ENCODE data around the gene TRIM59.
A peak's percentile ranks its signal among the peaks of the same experiment; 100 is the strongest.

The TRIM59 gene

DNA sequence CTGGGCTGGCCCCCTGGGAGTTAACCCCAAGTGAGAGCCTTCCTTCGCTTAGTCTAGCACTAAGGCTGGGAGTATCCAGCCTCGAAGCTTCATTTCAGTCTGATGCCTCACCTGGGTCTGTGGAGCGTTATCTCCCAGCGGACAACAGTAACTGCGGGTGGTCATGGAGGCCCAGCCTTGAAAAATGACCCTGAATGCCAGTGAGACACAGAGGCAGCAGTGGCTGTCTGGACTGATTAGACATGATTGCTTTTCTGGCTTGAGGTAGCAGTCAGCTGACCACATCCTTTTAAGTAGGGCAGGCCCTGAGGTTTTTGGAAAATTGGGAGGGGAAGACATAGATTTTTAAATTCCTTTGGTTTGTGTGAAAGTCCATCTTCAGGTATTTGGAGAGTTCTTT lies 28.2 kb upstream of the TRIM59 start:
- H3K9ac ChIP-seq = peak overlapping the region in 1 of 11 experiments; percentile 18; a peak in 1 of 22 replicates
- H3K4me2 ChIP-seq = peak overlapping the region in 5 of 11 experiments; percentile 14 to 52 (median 45); a peak in 9 of 22 replicates
- no peaks in the 10 kb centered on the region for H3K36me3 ChIP-seq
- no peaks in the 10 kb centered on the region for H3K27me3 ChIP-seq
- H3K27ac ChIP-seq = peak overlapping the region in 1 of 11 experiments; percentile 33; a peak in 3 of 22 replicates
- H4K20me1 ChIP-seq = no peaks in the 10 kb centered on the region
- H3K4me3 ChIP-seq = no peak overlapping the region
- TF ChIP-seq Cebpa-rat (IDR thresholded peaks at IDR 0.05) = no peak
- H3K4me1 ChIP-seq = peaks cover 0 to 21% (median 3%) of the 10 kb centered on the region in 10 experiments; a peak in 8 of 20 replicates
- H3K9me3 ChIP-seq (replicated peaks in 1 of 11) = peaks cover 0 to 8% (median 2%) of the 10 kb centered on the region in 11 experiments; a peak in 11 of 22 replicates

DNA sequence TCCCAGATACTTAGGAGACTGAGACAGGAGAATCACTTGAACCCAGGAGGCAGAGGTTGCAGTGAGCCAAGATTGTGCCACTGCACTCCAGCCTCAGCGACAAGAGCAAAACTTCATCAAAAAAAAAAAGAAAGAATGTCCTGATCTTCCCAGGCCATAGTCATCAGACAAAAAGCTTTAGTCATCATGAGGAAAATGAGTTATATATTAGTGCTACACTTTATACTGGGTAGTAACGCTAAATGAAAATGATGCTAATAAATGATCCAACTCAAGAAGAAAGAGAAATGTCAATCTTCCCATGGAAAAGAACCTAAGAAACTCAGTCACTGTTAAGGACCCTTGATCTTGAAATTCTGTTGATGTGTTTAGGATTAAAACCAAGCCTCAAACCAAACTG lies 26.3 kb upstream of the TRIM59 start:
- Histone ChIP-seq H3K4me1 (peaks cover 0 to 27% (median 11%) of the 10 kb centered on the region in 10 experiments; a peak in 9 of 20 replicates), H3K9ac (no peak overlapping the region), H4K20me1 (no peaks in the 10 kb centered on the region), H3K4me3 (no peak overlapping the region), H3K27me3 (no peaks in the 10 kb centered on the region), H3K9me3 (replicated peaks in 1 of 11) (peaks cover 10 to 27% (median 20%) of the 10 kb centered on the region in 11 experiments), H3K36me3 (peaks cover 0 to 4% (median 0%) of the 10 kb centered on the region in 11 experiments; a peak in 5 of 22 replicates), H3K4me2 (no peak overlapping the region), H3K27ac (no peak overlapping the region)
- no peak for TF ChIP-seq Cebpa-rat (IDR thresholded peaks at IDR 0.05)

DNA sequence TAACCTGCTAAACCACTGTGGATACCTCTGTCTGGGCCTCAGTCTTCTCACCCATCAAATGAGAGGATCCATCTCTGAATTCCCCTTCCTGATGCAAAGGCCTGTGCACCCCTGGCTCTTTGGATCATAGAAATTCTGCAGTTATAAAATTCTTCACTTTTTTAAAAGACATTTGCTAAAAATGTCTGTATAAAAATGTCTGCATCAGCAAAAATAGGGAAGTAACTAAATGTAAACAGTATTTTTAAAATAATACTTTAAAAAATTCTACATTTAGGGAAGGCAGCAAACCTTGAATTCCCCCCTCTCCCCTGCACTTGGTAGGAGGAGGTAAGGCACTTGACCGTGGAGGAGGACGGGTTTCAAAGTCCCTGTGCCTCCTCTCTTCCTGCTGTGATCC lies 25.6 kb upstream of the TRIM59 start:
- H3K9ac ChIP-seq = no peak overlapping the region
- H3K9me3 ChIP-seq (replicated peaks in 1 of 11) = peaks cover 17 to 34% (median 28%) of the 10 kb centered on the region in 11 experiments
- no peak overlapping the region for H3K4me2 ChIP-seq
- no peaks in the 10 kb centered on the region for H3K27me3 ChIP-seq
- TF ChIP-seq Cebpa-rat (IDR thresholded peaks at IDR 0.05) = no peak
- H3K4me3 ChIP-seq = no peak overlapping the region
- H3K27ac ChIP-seq = no peak overlapping the region
- H3K4me1 ChIP-seq = peaks cover 0 to 27% (median 11%) of the 10 kb centered on the region in 10 experiments; a peak in 9 of 20 replicates
- H3K36me3 ChIP-seq = peaks cover 0 to 11% (median 3%) of the 10 kb centered on the region in 11 experiments; a peak in 6 of 22 replicates
- H4K20me1 ChIP-seq = no peaks in the 10 kb centered on the region

- Histone ChIP-seq H3K9ac (no peak overlapping the region), H3K4me2 (no peak overlapping the region)
Measured at GRCh38 chr3:160474416-160474838, 24.8 kb upstream of the TRIM59 start.

GRCh38 chr3:160473978-160474377 lies 24.4 kb upstream of the TRIM59 start:
- no peak overlapping the region for H3K27ac ChIP-seq
- H3K9me3 ChIP-seq (replicated peaks in 1 of 11) = peaks cover 29 to 46% (median 39%) of the 10 kb centered on the region in 11 experiments
- no peak overlapping the region for H3K4me3 ChIP-seq

More at GRCh38 chr3:160474416-160474838, 24.8 kb upstream of the TRIM59 start:
- H3K9me3 ChIP-seq (replicated peaks in 1 of 11) = peaks cover 25 to 41% (median 35%) of the 10 kb centered on the region in 11 experiments
- H3K4me1 ChIP-seq = peaks cover 0 to 27% (median 11%) of the 10 kb centered on the region in 10 experiments; a peak in 9 of 20 replicates
- no peaks in the 10 kb centered on the region for H3K27me3 ChIP-seq
- H4K20me1 ChIP-seq = no peaks in the 10 kb centered on the region
- TF ChIP-seq Cebpa-rat (IDR thresholded peaks at IDR 0.05) = no peak
- H3K27ac ChIP-seq = no peak overlapping the region
- H3K4me3 ChIP-seq = no peak overlapping the region
- H3K36me3 ChIP-seq = peaks cover 0 to 13% (median 4%) of the 10 kb centered on the region in 11 experiments; a peak in 7 of 22 replicates

DNA sequence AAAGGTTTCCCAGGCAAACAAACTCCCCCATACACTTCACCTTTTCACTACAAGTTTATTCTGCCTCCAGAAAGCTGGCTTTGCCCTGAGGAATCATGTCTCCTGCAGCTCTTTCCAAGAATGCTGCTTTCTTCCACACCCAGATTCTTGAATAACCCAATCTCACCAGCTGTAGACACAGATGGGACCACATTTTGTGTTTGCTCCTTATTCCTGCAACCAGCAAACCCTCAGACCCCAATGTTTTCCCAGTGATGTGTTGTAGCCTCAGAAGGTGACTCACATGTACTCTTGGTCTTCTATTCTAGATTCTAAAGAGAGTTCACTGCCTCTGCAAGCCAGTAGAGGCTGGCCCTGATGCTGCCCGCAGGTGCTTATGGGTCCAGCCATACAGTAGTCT lies 23.6 kb upstream of the TRIM59 start:
- no peak overlapping the region for H3K27ac ChIP-seq
- H4K20me1 ChIP-seq = no peaks in the 10 kb centered on the region
- H3K4me3 ChIP-seq = no peak overlapping the region
- H3K27me3 ChIP-seq = no peaks in the 10 kb centered on the region
- H3K9me3 ChIP-seq (replicated peaks in 1 of 11) = peaks cover 30 to 48% (median 43%) of the 10 kb centered on the region in 11 experiments
- TF ChIP-seq Cebpa-rat (IDR thresholded peaks at IDR 0.05) = no peak
- H3K4me1 ChIP-seq = peaks cover 0 to 24% (median 11%) of the 10 kb centered on the region in 10 experiments; a peak in 9 of 20 replicates
- H3K36me3 ChIP-seq = peaks cover 0 to 13% (median 4%) of the 10 kb centered on the region in 11 experiments; a peak in 7 of 22 replicates
- no peak overlapping the region for H3K9ac ChIP-seq
- no peak overlapping the region for H3K4me2 ChIP-seq

More at GRCh38 chr3:160473978-160474377, 24.4 kb upstream of the TRIM59 start:
- TF ChIP-seq Cebpa-rat (IDR thresholded peaks at IDR 0.05) = no peak
- Histone ChIP-seq H3K4me1 (peaks cover 0 to 27% (median 11%) of the 10 kb centered on the region in 10 experiments; a peak in 9 of 20 replicates), H3K27me3 (no peaks in the 10 kb centered on the region), H4K20me1 (no peaks in the 10 kb centered on the region), H3K9ac (no peak overlapping the region), H3K4me2 (no peak overlapping the region), H3K36me3 (peaks cover 0 to 13% (median 4%) of the 10 kb centered on the region in 11 experiments; a peak in 7 of 22 replicates)

- Histone ChIP-seq H3K4me3 (no peak overlapping the region), H3K4me1 (peaks cover 0 to 15% (median 7%) of the 10 kb centered on the region in 10 experiments; a peak in 9 of 20 replicates), H3K27ac (no peak overlapping the region), H3K9me3 (replicated peaks in 1 of 11) (peaks cover 30 to 48% (median 43%) of the 10 kb centered on the region in 11 experiments), H3K36me3 (peaks cover 0 to 13% (median 4%) of the 10 kb centered on the region in 11 experiments; a peak in 7 of 22 replicates), H4K20me1 (no peaks in the 10 kb centered on the region), H3K4me2 (peak overlapping the region in 2 of 11 experiments; percentile 2 to 21; a peak in 2 of 22 replicates), H3K27me3 (no peaks in the 10 kb centered on the region), H3K9ac (no peak overlapping the region)
- TF ChIP-seq Cebpa-rat (IDR thresholded peaks at IDR 0.05) = no peak
Measured at GRCh38 chr3:160472344-160472743, 22.8 kb upstream of the TRIM59 start.

DNA sequence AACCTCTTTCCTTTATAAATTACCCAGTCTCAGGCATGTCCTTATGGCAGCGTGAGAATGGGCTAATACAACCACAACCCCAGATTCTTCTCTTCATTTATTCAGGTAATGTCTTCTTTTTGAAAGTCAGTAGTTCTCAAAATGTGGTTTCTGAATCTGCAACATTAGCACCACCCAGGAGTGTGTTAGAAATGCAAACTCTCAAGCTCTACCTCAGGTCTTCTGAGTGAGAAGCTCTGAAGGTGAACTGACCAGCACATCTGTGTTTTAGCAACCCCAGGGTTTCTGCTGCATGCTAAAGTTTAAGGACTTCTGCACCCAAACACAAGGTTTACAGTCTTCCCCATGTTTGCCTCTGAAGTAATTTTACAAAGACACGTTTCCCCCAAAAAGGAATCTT lies 22.3 kb upstream of the TRIM59 start:
- peaks cover 0 to 13% (median 4%) of the 10 kb centered on the region in 11 experiments; a peak in 7 of 22 replicates for H3K36me3 ChIP-seq
- H3K9me3 ChIP-seq (replicated peaks in 1 of 11) = peaks cover 30 to 48% (median 43%) of the 10 kb centered on the region in 11 experiments
- no peak overlapping the region for H3K9ac ChIP-seq
- H3K27me3 ChIP-seq = no peaks in the 10 kb centered on the region
- H3K4me1 ChIP-seq = peaks cover 0 to 11% (median 2%) of the 10 kb centered on the region in 10 experiments; a peak in 9 of 20 replicates
- peak overlapping the region in 5 of 11 experiments; percentile 2 to 25 (median 11); a peak in 4 of 22 replicates for H3K4me2 ChIP-seq
- 0 out of 22 replicates have a peak overlapping the region, but pooled peaks of 2 of the 11 experiments have one; percentile 2 to 3 for H3K27ac ChIP-seq
- no peaks in the 10 kb centered on the region for H4K20me1 ChIP-seq
- no peak for TF ChIP-seq Cebpa-rat (IDR thresholded peaks at IDR 0.05)
- H3K4me3 ChIP-seq = no peak overlapping the region

DNA sequence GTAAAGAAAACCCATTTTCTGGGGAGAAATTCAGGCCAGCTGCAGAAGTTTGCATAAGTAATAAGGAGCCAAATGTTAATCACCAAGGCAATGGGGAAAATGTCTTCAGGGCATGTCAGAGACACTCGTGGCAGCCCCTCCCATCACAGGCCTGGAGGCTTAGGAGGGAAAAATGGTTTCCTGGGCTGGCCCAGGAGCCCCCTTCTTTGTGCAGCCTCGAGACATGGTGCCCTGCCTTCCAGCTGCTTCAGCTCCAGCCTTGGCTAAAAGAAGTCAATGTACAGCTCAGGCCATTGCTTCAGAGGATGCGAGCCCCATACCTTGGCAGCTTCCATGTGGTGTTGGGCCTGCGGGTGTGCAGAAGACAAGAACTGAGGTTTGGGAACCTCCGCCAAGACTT lies 20.6 kb upstream of the TRIM59 start:
- no peaks in the 10 kb centered on the region for H4K20me1 ChIP-seq
- no peak overlapping the region for H3K27ac ChIP-seq
- H3K4me2 ChIP-seq = no peak overlapping the region
- H3K36me3 ChIP-seq = peaks cover 0 to 13% (median 4%) of the 10 kb centered on the region in 11 experiments; a peak in 7 of 22 replicates
- H3K4me1 ChIP-seq = peaks cover 0 to 9% (median 0%) of the 10 kb centered on the region in 10 experiments; a peak in 6 of 20 replicates
- TF ChIP-seq Cebpa-rat (IDR thresholded peaks at IDR 0.05) = no peak
- peaks cover 30 to 48% (median 43%) of the 10 kb centered on the region in 11 experiments for H3K9me3 ChIP-seq (replicated peaks in 1 of 11)
- no peaks in the 10 kb centered on the region for H3K27me3 ChIP-seq
- H3K4me3 ChIP-seq = peak overlapping the region in 3 of 10 experiments; percentile 2 to 36 (median 25); a peak in 3 of 20 replicates
- no peak overlapping the region for H3K9ac ChIP-seq
